Lung (tissue), 12 donors: ENCODE data around the gene TMEM62. TPM values are rescaled to one million over a fixed set of nuclear protein-coding genes. Genes with fewer than 3 reads are reported as not detected.

ENCODE experiments used
- ATAC-seq: fragments of 200-7000 bp; cut with Tn5 transposase; one replicate; pipeline ENCODE4 v1.9.1; 2020; ENCODE audit warnings: moderate number of reproducible peaks; ENCODE audit not compliant: insufficient read depth, low FRiP score
- DNase-seq, 3 donors: peaks; one replicate each; pipeline ENCODE4 v3.0.0-alpha.2; 2013 to 2017
- H3K27ac ChIP-seq, 2 donors: one replicate each; pipeline ENCODE4 v1.5.1; 2013; ENCODE audit warnings: mild to moderate bottlenecking in 2 of 2, moderate library complexity in 2 of 2, control low read depth in 1 of 2, inconsistent platforms in 1 of 2, low read depth in 1 of 2, low read length in 1 of 2
- H3K27me3 ChIP-seq, 3 donors: one replicate each; pipeline ENCODE4 v1.5.1; 2013; ENCODE audit warnings: low read length in 2 of 3; ENCODE audit not compliant: control insufficient read depth in 3 of 3, insufficient read depth in 3 of 3
- H3K36me3 ChIP-seq, 4 donors: one replicate each; pipeline ENCODE4 v1.5.1; 2013; ENCODE audit warnings: low read length in 4 of 4, mild to moderate bottlenecking in 1 of 4, moderate library complexity in 1 of 4; ENCODE audit not compliant: control insufficient read depth in 4 of 4, insufficient read depth in 4 of 4
- H3K4me1 ChIP-seq, 5 donors: one replicate each; pipeline ENCODE4 v1.5.1; 2013; ENCODE audit warnings: low read length in 5 of 5, mild to moderate bottlenecking in 2 of 5, moderate library complexity in 1 of 5; ENCODE audit not compliant: control insufficient read depth in 5 of 5, insufficient read depth in 5 of 5
- H3K4me3 ChIP-seq: one replicate; pipeline ENCODE4 v1.5.1; 2013; ENCODE audit warnings: mild to moderate bottlenecking, control low read depth, moderate library complexity
- H3K9ac ChIP-seq, 2 donors: one replicate each; pipeline ENCODE4 v1.5.1; 2013; ENCODE audit warnings: low read length in 2 of 2, control low read depth in 1 of 2; ENCODE audit not compliant: insufficient read depth in 1 of 2
- H3K9me3 ChIP-seq, 4 donors: one replicate each; pipeline ENCODE4 v1.5.1; 2013; ENCODE audit warnings: low read length in 3 of 4, mild to moderate bottlenecking in 1 of 4, moderate library complexity in 1 of 4; ENCODE audit not compliant: control insufficient read depth in 4 of 4, insufficient read depth in 3 of 4
- WGBS, 2 donors: extraction: QIAGEN DNeasy Blood & Tissue Kit; methylation state at CpG; one replicate each; pipeline ENCODE4 v1.1.7; 2013; 5-methylcytosine and 5-hydroxymethylcytosine counted together
- polyA plus RNA-seq, 2 donors: library from polyadenylated mRNA; stranded (reverse); fragments of 200-250 nt; gene quantifications; one replicate each; pipeline ENCODE4 v1.2.1, GENCODE V29; 2013
- total RNA-seq, 2 donors: library from RNA; depleted of rRNA in 1 of 2; stranded (reverse); fragments of >200 nt in 1 of 2; gene quantifications; one replicate each; pipeline ENCODE4 v1.2.1, GENCODE V29; 2014 to 2021
- TF ChIP-seq, protein P1 (sequence below): IDR thresholded peaks from 2 replicates; pipeline ENCODE4 v1.5.1; 2012; ENCODE audit warnings: mild to moderate bottlenecking; ENCODE audit errors: control extremely low read depth, extremely low read depth
- donor health status: control.
- donor health status: control.
- donor health status: Bipolar disorder and iron deficiency.
- donor health status: healthy.
- donor health status: DM: yes; HTN: yes; CAD: no.

The TMEM62 gene
- total and polyA plus RNA-seq, 4 donors, result 15.1 to 25.7 (median 21.6) TPM

DNA sequence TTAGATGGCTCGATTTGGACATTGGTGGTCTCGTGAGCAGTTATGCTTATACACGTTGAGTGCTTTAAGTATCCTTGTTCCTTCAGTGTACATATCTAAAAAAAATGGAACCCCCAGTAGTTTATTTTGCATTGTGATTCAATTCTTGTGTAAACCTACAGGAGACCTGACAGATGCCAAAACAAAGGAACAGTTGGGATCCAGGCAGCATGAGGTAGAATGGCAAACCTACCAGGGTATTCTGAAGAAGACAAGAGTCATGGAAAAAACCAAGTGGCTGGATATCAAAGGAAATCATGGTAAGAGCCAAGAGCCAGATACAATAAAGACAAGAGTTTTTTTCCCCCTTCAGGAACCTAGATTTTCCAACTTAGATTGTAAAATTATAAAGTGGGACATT, 2.0 kb downstream of the TMEM62 start:
- Histone ChIP-seq H3K27me3 (peaks cover 0 to 11% (median 0%) of the 10 kb centered on the region in 3 donors), H3K9ac (no peak overlapping the region), H3K36me3 (peaks cover 0 to 20% (median 3%) of the 10 kb centered on the region in 4 donors), H3K9me3 (no peaks in the 10 kb centered on the region), H3K4me3 (no peak overlapping the region), H3K27ac (no peak overlapping the region), H3K4me1 (peaks cover 0 to 7% (median 4%) of the 10 kb centered on the region in 5 donors)
- WGBS, 2 donors, result 80% methylated on average over 3 of the region's 3 CpGs
- no peak for ATAC-seq
- TF ChIP-seq, protein P1, sequence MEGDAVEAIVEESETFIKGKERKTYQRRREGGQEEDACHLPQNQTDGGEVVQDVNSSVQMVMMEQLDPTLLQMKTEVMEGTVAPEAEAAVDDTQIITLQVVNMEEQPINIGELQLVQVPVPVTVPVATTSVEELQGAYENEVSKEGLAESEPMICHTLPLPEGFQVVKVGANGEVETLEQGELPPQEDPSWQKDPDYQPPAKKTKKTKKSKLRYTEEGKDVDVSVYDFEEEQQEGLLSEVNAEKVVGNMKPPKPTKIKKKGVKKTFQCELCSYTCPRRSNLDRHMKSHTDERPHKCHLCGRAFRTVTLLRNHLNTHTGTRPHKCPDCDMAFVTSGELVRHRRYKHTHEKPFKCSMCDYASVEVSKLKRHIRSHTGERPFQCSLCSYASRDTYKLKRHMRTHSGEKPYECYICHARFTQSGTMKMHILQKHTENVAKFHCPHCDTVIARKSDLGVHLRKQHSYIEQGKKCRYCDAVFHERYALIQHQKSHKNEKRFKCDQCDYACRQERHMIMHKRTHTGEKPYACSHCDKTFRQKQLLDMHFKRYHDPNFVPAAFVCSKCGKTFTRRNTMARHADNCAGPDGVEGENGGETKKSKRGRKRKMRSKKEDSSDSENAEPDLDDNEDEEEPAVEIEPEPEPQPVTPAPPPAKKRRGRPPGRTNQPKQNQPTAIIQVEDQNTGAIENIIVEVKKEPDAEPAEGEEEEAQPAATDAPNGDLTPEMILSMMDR, result no peak
- no peak for DNase-seq

GRCh38 chr15:43143203-43143941, 10.0 kb downstream of the TMEM62 start:
- DNase-seq, result no peak
- H3K9me3 ChIP-seq, result peaks cover 0 to 3% (median 0%) of the 10 kb centered on the region in 4 donors
- peaks cover 0 to 18% (median 3%) of the 10 kb centered on the region in 4 donors for H3K36me3 ChIP-seq
- H3K9ac ChIP-seq, result no peak overlapping the region
- H3K27ac ChIP-seq, result no peak overlapping the region
- TF ChIP-seq, protein P1, result no peak
- WGBS, 2 donors, result 83 to 88% methylated on average over 4 of the region's 4 CpGs
- no peaks in the 10 kb centered on the region for H3K4me1 ChIP-seq
- H3K4me3 ChIP-seq, result no peak overlapping the region
- no peaks in the 10 kb centered on the region for H3K27me3 ChIP-seq
- no peak for ATAC-seq

DNA sequence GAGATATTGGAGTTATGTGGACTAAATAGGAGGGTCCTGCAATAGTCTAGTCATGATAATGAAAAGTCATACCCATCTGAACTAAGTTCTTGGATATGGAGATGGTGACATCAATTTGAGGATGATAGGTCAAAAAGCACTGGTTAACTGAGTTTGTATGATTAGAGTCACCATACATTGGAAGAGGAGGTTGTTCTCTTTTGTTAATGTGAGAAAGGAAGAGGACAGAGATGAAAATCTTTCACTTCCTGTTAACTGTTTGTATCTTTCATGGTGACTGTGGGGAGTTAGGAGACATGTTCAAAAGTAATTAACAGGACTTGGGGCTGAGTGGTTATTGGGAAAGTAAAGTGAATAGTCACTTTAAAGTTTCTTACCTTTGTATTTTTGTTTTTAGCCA, 11.1 kb downstream of the TMEM62 start:
- DNase-seq, result no peak
- Histone ChIP-seq H3K27ac (no peak overlapping the region), H3K4me1 (no peaks in the 10 kb centered on the region), H3K9me3 (peaks cover 0 to 3% (median 0%) of the 10 kb centered on the region in 4 donors), H3K9ac (no peak overlapping the region), H3K4me3 (no peak overlapping the region), H3K27me3 (no peaks in the 10 kb centered on the region), H3K36me3 (peaks cover 0 to 15% (median 2%) of the 10 kb centered on the region in 4 donors)
- no peak for ATAC-seq
- TF ChIP-seq, protein P1, result no peak
